Liver (tissue), 9 donors: ENCODE data around the gene CDKN3. TPM values are rescaled to one million over a fixed set of nuclear protein-coding genes. Genes with fewer than 3 reads are reported as not detected.

Experiments used
- DNase-seq: peaks from one replicate; pipeline ENCODE4 v3.0.0-alpha.2; 2017; ENCODE audit warnings: low spot score
- H3K27ac ChIP-seq, 2 donors: one replicate each; pipeline ENCODE4 v1.7.0; 2013; ENCODE audit warnings: inconsistent platforms in 2 of 2, low read length in 2 of 2, control low read depth in 1 of 2, low read depth in 1 of 2, mild to moderate bottlenecking in 1 of 2
- H3K27me3 ChIP-seq, 4 donors: one replicate each; pipeline versions ENCODE4 v1.6.1 to v1.7.0; 2013; ENCODE audit warnings: low read length in 3 of 4, inconsistent platforms in 1 of 4, mild to moderate bottlenecking in 1 of 4, moderate library complexity in 1 of 4; ENCODE audit not compliant: control insufficient read depth in 4 of 4, insufficient read depth in 4 of 4
- H3K36me3 ChIP-seq, 4 donors: one replicate each; pipeline versions ENCODE4 v1.6.1 to v1.7.0; 2013; ENCODE audit warnings: low read length in 3 of 4, mild to moderate bottlenecking in 3 of 4, low read depth in 1 of 4, moderate library complexity in 1 of 4; ENCODE audit not compliant: control insufficient read depth in 4 of 4, insufficient read depth in 3 of 4
- H3K4me1 ChIP-seq, 4 donors: one replicate each; pipeline versions ENCODE4 v1.6.1 to v1.7.0; 2013; ENCODE audit warnings: low read length in 3 of 4, mild to moderate bottlenecking in 3 of 4, moderate library complexity in 1 of 4; ENCODE audit not compliant: control insufficient read depth in 4 of 4, insufficient read depth in 4 of 4
- H3K4me3 ChIP-seq, 3 donors: one replicate each; pipeline versions ENCODE4 v1.6.1 to v1.7.0; 2013; ENCODE audit warnings: low read length in 3 of 3, control low read depth in 1 of 3, low read depth in 1 of 3, mild to moderate bottlenecking in 1 of 3
- H3K9ac ChIP-seq, 2 donors: one replicate each; pipeline ENCODE4 v1.7.0; 2013; ENCODE audit warnings: low read length in 2 of 2, mild to moderate bottlenecking in 2 of 2, moderate library complexity in 2 of 2, control low read depth in 1 of 2, low read depth in 1 of 2
- H3K9me3 ChIP-seq, 4 donors: one replicate each; pipeline versions ENCODE4 v1.6.1 to v1.7.0; 2013; ENCODE audit warnings: low read length in 3 of 4; ENCODE audit not compliant: control insufficient read depth in 4 of 4
- EGR1 ChIP-seq, 2 donors: IDR thresholded peaks; 2 replicates each; pipeline ENCODE4 v1.6.1; 2016 to 2018; ENCODE audit warnings: antibody characterized with exemption in 2 of 2, low read depth in 2 of 2
- FOXA1 ChIP-seq: IDR thresholded peaks from 2 replicates; pipeline ENCODE4 v1.6.1; 2016; ENCODE audit warnings: antibody characterized with exemption
- FOXA2 ChIP-seq: IDR thresholded peaks from 2 replicates; pipeline ENCODE4 v1.6.1; 2016; ENCODE audit warnings: antibody characterized with exemption
- GABPA ChIP-seq, 2 donors: IDR thresholded peaks in 1 of 2; conservative IDR thresholded peaks in 1 of 2; 2 replicates each; pipeline ENCODE4 v1.6.1; 2016; ENCODE audit warnings: antibody characterized with exemption in 2 of 2, mild to moderate bottlenecking in 1 of 2, moderate library complexity in 1 of 2
- HNF4A ChIP-seq, 2 donors: conservative IDR thresholded peaks; 2 replicates each; pipeline ENCODE4 v1.6.1; 2016; ENCODE audit warnings: antibody characterized with exemption in 2 of 2, mild to moderate bottlenecking in 2 of 2
- HNF4G ChIP-seq: IDR thresholded peaks from 2 replicates; pipeline ENCODE4 v1.6.1; 2016; ENCODE audit warnings: antibody characterized with exemption
- JUND ChIP-seq, 2 donors: IDR thresholded peaks; 2 replicates each; pipeline ENCODE4 v1.6.1; 2016; ENCODE audit warnings: antibody characterized with exemption in 2 of 2
- NR2F2 ChIP-seq: IDR thresholded peaks from 2 replicates; pipeline ENCODE4 v1.6.1; 2016; ENCODE audit warnings: antibody characterized with exemption
- RAD21 ChIP-seq, 2 donors: IDR thresholded peaks; 2 replicates each; pipeline ENCODE4 v1.6.1; 2016; ENCODE audit warnings: antibody characterized with exemption in 2 of 2, mild to moderate bottlenecking in 2 of 2
- SP1 ChIP-seq: IDR thresholded peaks from 2 replicates; pipeline ENCODE4 v1.6.1; 2018; ENCODE audit warnings: antibody characterized with exemption, mild to moderate bottlenecking
- TAF1 ChIP-seq: conservative IDR thresholded peaks from 2 replicates; pipeline ENCODE4 v1.6.1; 2016; ENCODE audit warnings: antibody characterized with exemption, mild to moderate bottlenecking
- YY1 ChIP-seq: IDR thresholded peaks from 2 replicates; pipeline ENCODE4 v1.6.1; 2016; ENCODE audit warnings: antibody characterized with exemption, mild to moderate bottlenecking
- WGBS: extraction: QIAGEN DNeasy Blood & Tissue Kit; methylation state at CpG from one replicate; pipeline ENCODE4 v1.1.7; 2013; 5-methylcytosine and 5-hydroxymethylcytosine counted together
- polyA plus RNA-seq, 2 donors: library from polyadenylated mRNA; stranded (reverse) in 1 of 2; unstranded in 1 of 2; fragments of 200-250 nt in 1 of 2; fragments of >200 nt in 1 of 2; fragmentation: Nextera tagmentation in 1 of 2; extraction: Ambion mirVana in 1 of 2; gene quantifications; one replicate each; pipeline versions ENCODE4 v1.2.1 to v1.2.3, GENCODE V29; 2013 to 2015
- total RNA-seq, 2 donors: library from RNA; depleted of rRNA; stranded (reverse); fragments of >200 nt; gene quantifications; one replicate each; pipeline ENCODE4 v1.2.3, GENCODE V29; 2014
- TF ChIP-seq, protein P1 (sequence below): IDR thresholded peaks from 2 replicates; pipeline ENCODE4 v1.6.1; 2016; ENCODE audit warnings: antibody characterized with exemption
- TF ChIP-seq, protein P2 (sequence below): IDR thresholded peaks from 2 replicates; pipeline ENCODE4 v1.6.1; 2016; ENCODE audit warnings: antibody characterized with exemption, mild to moderate bottlenecking
- TF ChIP-seq, protein P3 (sequence below): IDR thresholded peaks from 2 replicates; pipeline ENCODE4 v1.6.1; 2016; ENCODE audit warnings: antibody characterized with exemption
- TF ChIP-seq, protein P4 (sequence below): fragments of 150-350 bp; IDR thresholded peaks from 2 replicates; pipeline ENCODE4 v1.5.1; 2017; ENCODE audit warnings: improper control_type of control experiment, low read depth, low read length; ENCODE audit not compliant: missing input control
- TF ChIP-seq, protein P5 (sequence below): IDR thresholded peaks from 2 replicates; pipeline ENCODE4 v1.6.1; 2016; ENCODE audit warnings: antibody characterized with exemption
- donor health status: healthy.
- donor health status: healthy.
- donor health status: healthy.
- donor health status: healthy.
- donor health status: healthy.

Gene CDKN3
- total and polyA plus RNA-seq, 4 donors, result 0.50 to 33.9 (median 2.8) TPM

DNA sequence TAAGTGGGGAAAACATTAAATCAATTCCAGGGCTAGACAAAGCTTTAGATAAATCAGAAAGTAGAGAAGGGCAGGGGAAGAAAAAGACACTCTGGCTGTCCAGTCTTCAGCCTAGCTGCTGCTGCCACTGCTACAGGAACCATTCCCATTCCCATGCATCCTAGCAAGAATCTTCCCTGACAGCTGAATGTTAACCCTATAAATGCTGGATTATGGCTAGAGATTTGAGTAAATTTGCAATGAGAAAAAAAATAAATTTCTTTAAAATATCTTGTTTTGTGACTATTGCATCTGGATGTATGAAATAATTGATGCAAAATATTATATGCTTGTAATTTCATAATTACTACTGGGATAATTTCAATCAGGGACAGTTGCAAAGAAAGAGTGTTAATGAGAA, 15.0 kb upstream of the CDKN3 start:
- Histone ChIP-seq H3K27me3 (no peaks in the 10 kb centered on the region), H3K36me3 (no peaks in the 10 kb centered on the region), H3K4me1 (no peaks in the 10 kb centered on the region), H3K27ac (no peak overlapping the region), H3K4me3 (no peak overlapping the region), H3K9me3 (peaks cover 0 to 1% (median 0%) of the 10 kb centered on the region in 4 donors), H3K9ac (no peak overlapping the region)
- TF ChIP-seq, protein P1, sequence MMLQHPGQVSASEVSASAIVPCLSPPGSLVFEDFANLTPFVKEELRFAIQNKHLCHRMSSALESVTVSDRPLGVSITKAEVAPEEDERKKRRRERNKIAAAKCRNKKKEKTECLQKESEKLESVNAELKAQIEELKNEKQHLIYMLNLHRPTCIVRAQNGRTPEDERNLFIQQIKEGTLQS, result no peak
- TF ChIP-seq JUND (IDR thresholded peaks at IDR 0.05), result no peak
- no peak for TF ChIP-seq SP1
- no peak for TF ChIP-seq GABPA (IDR thresholded peaks at IDR 0.05 in 1 of 2, conservative IDR thresholded peaks at IDR 0.05 in 1 of 2)
- TF ChIP-seq, protein P2, sequence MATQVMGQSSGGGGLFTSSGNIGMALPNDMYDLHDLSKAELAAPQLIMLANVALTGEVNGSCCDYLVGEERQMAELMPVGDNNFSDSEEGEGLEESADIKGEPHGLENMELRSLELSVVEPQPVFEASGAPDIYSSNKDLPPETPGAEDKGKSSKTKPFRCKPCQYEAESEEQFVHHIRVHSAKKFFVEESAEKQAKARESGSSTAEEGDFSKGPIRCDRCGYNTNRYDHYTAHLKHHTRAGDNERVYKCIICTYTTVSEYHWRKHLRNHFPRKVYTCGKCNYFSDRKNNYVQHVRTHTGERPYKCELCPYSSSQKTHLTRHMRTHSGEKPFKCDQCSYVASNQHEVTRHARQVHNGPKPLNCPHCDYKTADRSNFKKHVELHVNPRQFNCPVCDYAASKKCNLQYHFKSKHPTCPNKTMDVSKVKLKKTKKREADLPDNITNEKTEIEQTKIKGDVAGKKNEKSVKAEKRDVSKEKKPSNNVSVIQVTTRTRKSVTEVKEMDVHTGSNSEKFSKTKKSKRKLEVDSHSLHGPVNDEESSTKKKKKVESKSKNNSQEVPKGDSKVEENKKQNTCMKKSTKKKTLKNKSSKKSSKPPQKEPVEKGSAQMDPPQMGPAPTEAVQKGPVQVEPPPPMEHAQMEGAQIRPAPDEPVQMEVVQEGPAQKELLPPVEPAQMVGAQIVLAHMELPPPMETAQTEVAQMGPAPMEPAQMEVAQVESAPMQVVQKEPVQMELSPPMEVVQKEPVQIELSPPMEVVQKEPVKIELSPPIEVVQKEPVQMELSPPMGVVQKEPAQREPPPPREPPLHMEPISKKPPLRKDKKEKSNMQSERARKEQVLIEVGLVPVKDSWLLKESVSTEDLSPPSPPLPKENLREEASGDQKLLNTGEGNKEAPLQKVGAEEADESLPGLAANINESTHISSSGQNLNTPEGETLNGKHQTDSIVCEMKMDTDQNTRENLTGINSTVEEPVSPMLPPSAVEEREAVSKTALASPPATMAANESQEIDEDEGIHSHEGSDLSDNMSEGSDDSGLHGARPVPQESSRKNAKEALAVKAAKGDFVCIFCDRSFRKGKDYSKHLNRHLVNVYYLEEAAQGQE, result no peak
- DNase-seq, result no peak

DNA sequence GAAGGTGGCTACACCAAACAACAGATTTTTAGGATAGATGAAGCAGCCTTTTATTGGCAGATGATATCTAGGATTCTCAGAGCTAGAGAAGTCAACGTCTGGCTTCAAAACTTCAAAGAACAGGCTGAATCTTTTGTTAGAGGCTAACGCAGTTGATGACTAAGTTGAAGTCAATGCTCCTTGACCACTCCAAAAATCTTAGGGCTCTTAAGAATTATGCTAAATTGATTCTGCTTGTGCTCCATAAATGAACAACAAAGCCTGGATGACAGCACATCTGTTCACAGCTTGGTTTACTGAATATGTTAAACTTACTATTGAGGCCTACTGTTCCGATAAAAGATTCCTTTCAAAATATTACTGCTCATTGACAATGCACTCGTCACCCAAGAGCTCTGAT, 13.0 kb upstream of the CDKN3 start:
- no peak overlapping the region for H3K27ac ChIP-seq
- no peaks in the 10 kb centered on the region for H3K27me3 ChIP-seq
- no peak for DNase-seq
- 92% methylated on average over 4 of the region's 4 CpGs for WGBS
- H3K4me1 ChIP-seq, result no peaks in the 10 kb centered on the region
- no peak overlapping the region for H3K9ac ChIP-seq
- TF ChIP-seq JUND (IDR thresholded peaks at IDR 0.05), result no peak
- TF ChIP-seq NR2F2, result no peak
- no peak for TF ChIP-seq FOXA2
- no peak for TF ChIP-seq TAF1
- TF ChIP-seq GABPA (IDR thresholded peaks at IDR 0.05 in 1 of 2, conservative IDR thresholded peaks at IDR 0.05 in 1 of 2), result no peak
- no peak for TF ChIP-seq SP1
- TF ChIP-seq HNF4A (conservative IDR thresholded peaks at IDR 0.05), result no peak
- TF ChIP-seq, protein P3, sequence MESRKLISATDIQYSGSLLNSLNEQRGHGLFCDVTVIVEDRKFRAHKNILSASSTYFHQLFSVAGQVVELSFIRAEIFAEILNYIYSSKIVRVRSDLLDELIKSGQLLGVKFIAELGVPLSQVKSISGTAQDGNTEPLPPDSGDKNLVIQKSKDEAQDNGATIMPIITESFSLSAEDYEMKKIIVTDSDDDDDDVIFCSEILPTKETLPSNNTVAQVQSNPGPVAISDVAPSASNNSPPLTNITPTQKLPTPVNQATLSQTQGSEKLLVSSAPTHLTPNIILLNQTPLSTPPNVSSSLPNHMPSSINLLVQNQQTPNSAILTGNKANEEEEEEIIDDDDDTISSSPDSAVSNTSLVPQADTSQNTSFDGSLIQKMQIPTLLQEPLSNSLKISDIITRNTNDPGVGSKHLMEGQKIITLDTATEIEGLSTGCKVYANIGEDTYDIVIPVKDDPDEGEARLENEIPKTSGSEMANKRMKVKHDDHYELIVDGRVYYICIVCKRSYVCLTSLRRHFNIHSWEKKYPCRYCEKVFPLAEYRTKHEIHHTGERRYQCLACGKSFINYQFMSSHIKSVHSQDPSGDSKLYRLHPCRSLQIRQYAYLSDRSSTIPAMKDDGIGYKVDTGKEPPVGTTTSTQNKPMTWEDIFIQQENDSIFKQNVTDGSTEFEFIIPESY, result no peak
- TF ChIP-seq, protein P4, sequence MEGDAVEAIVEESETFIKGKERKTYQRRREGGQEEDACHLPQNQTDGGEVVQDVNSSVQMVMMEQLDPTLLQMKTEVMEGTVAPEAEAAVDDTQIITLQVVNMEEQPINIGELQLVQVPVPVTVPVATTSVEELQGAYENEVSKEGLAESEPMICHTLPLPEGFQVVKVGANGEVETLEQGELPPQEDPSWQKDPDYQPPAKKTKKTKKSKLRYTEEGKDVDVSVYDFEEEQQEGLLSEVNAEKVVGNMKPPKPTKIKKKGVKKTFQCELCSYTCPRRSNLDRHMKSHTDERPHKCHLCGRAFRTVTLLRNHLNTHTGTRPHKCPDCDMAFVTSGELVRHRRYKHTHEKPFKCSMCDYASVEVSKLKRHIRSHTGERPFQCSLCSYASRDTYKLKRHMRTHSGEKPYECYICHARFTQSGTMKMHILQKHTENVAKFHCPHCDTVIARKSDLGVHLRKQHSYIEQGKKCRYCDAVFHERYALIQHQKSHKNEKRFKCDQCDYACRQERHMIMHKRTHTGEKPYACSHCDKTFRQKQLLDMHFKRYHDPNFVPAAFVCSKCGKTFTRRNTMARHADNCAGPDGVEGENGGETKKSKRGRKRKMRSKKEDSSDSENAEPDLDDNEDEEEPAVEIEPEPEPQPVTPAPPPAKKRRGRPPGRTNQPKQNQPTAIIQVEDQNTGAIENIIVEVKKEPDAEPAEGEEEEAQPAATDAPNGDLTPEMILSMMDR, result no peak
- no peak for TF ChIP-seq RAD21 (IDR thresholded peaks at IDR 0.05)
- no peak for TF ChIP-seq FOXA1
- TF ChIP-seq, protein P5, sequence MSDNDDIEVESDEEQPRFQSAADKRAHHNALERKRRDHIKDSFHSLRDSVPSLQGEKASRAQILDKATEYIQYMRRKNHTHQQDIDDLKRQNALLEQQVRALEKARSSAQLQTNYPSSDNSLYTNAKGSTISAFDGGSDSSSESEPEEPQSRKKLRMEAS, result no peak
- TF ChIP-seq YY1, result no peak
- no peak for TF ChIP-seq HNF4G
- TF ChIP-seq, protein P2, result no peak
- TF ChIP-seq EGR1 (IDR thresholded peaks at IDR 0.05; ENCODE audit: low read depth in 2 of 2), result no peak
- H3K36me3 ChIP-seq, result no peaks in the 10 kb centered on the region
- H3K9me3 ChIP-seq, result peaks cover 0 to 1% (median 0%) of the 10 kb centered on the region in 4 donors
- H3K4me3 ChIP-seq, result no peak overlapping the region
